ENCODE data around the gene HOXC10.

Gene HOXC10

DNA sequence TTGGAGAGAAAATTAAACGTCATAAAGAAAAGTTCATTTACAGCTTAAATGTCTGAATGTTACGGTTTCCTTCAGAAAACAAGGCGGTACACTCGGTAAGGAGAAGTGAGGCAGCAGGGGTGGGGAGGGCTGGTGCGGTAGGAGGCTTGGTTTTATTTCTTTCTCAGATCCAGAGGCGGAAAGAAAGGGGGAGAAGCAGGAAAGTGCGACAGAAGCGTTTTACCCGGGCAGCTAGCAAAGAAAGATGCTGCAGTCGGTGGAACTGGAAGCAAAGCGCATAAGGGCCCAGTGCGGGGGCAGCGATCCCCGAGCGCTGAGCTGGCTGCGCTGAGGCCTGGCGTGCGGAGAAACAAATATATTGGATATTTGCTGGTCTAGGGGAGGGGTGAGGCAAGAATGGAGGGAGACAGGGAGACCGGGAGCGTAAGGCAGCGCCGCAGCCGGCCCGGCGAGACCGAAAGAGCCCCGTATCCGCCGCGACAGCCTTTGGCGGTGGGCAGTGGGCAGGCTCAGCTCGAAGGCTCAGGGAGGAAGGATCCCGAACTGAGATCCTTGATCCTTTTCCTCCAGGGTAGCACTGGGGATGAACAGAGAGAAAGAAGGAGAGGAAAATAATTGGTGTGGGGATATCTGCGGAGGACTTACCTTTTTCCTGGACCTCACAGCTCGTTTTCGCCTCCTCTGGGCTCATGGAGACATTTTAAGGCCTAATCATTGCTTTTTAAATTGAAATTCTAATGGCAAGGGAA lies 18.4 kb upstream of the HOXC10 start:
- POLR2A ChIA-PET, result interaction anchor here (1.1 to 3.7 kb wide), 3 partner anchors 12 to 19 kb away, joined by 3 to 12 read pairs (median 3); no protein-coding TSS in a partner anchor

DNA sequence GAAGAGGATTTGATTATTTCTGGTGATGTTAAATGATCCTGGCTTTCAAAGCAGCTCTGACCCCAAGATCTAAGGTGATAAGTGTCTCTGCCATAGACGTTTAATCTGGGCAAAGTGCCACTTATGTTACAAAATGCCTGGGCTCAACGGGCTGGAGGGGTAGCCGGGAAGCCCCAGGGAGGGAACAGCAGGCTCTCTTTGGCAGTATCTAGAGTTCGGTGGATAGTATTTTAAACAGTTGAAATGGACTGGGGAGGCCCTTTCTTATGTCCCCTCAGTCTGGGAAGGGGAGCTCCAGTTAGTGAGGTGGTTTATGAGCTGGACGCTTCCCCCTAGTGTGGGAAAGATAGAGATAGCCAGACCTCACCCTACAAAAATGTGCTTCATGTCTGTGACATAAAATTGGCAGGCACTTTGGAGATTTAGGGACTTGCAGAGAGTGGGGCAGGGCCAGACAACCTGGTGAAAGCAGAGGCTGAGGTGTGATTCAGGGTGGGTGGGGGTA lies 17.5 kb upstream of the HOXC10 start:
- POLR2A ChIA-PET, result interaction anchor here (0.6 to 3.7 kb wide), 6 partner anchors 9 to 71 kb away, joined by 3 to 12 read pairs (median 4); no protein-coding TSS in a partner anchor
- no peak for TF ChIP-seq CTBP1 (IDR thresholded peaks at IDR 0.05; ENCODE audit: borderline replicate concordance)
- TF ChIP-seq BHLHE40 (IDR thresholded peaks at IDR 0.05; ENCODE audit: borderline replicate concordance), result no peak
- TF ChIP-seq ARNT (IDR thresholded peaks at IDR 0.05), result no peak
- no peak for TF ChIP-seq SP1 (IDR thresholded peaks at IDR 0.05)
- TF ChIP-seq ZNF384 (IDR thresholded peaks at IDR 0.05), result no peak
- TF ChIP-seq, protein P1, sequence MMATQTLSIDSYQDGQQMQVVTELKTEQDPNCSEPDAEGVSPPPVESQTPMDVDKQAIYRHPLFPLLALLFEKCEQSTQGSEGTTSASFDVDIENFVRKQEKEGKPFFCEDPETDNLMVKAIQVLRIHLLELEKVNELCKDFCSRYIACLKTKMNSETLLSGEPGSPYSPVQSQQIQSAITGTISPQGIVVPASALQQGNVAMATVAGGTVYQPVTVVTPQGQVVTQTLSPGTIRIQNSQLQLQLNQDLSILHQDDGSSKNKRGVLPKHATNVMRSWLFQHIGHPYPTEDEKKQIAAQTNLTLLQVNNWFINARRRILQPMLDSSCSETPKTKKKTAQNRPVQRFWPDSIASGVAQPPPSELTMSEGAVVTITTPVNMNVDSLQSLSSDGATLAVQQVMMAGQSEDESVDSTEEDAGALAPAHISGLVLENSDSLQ (IDR thresholded peaks at IDR 0.05), result no peak
- TF ChIP-seq L3MBTL2 (conservative IDR thresholded peaks at IDR 0.05), result no peak
- TF ChIP-seq FOXM1 (IDR thresholded peaks at IDR 0.05; ENCODE audit: borderline replicate concordance), result no peak
- no peak for TF ChIP-seq LEF1 (IDR thresholded peaks at IDR 0.05; ENCODE audit: borderline replicate concordance)
- TF ChIP-seq FOXK2 (IDR thresholded peaks at IDR 0.05), result no peak
- DNase-seq (ENCODE audit: extremely low spot score), result no peak
- CTCF ChIA-PET, result interaction anchor here (1.4 kb wide), 2 partner anchors 9 to 211 kb away, joined by 4 to 5 read pairs; no protein-coding TSS in a partner anchor

More for the DNA sequence above, 18.4 kb upstream of the HOXC10 start:
- CTCF ChIA-PET, result interaction anchor here (1.4 to 2.9 kb wide), 3 partner anchors 10 to 210 kb away, joined by 4 to 7 read pairs (median 5); no protein-coding TSS in a partner anchor
- DNase-seq (ENCODE audit: extremely low spot score), result no peak
- TF ChIP-seq NFRKB (IDR thresholded peaks at IDR 0.05) (no peak), L3MBTL2 (conservative IDR thresholded peaks at IDR 0.05) (no peak), TARDBP (IDR thresholded peaks at IDR 0.05) (no peak), HDGF (IDR thresholded peaks at IDR 0.05; ENCODE audit: borderline replicate concordance) (no peak), BHLHE40 (IDR thresholded peaks at IDR 0.05; ENCODE audit: borderline replicate concordance) (no peak), FOXK2 (IDR thresholded peaks at IDR 0.05) (no peak), LEF1 (IDR thresholded peaks at IDR 0.05; ENCODE audit: borderline replicate concordance) (no peak), SUZ12 (IDR thresholded peaks at IDR 0.05) (no peak), ARNT (IDR thresholded peaks at IDR 0.05) (no peak), FOXA1 (IDR thresholded peaks at IDR 0.05) (no peak), ZNF384 (IDR thresholded peaks at IDR 0.05) (no peak), CTBP1 (IDR thresholded peaks at IDR 0.05; ENCODE audit: borderline replicate concordance) (no peak), FOXM1 (IDR thresholded peaks at IDR 0.05; ENCODE audit: borderline replicate concordance) (no peak), SP1 (IDR thresholded peaks at IDR 0.05) (no peak), ELF4 (IDR thresholded peaks at IDR 0.05) (no peak)
- TF ChIP-seq, protein P1 (IDR thresholded peaks at IDR 0.05), result no peak

DNA sequence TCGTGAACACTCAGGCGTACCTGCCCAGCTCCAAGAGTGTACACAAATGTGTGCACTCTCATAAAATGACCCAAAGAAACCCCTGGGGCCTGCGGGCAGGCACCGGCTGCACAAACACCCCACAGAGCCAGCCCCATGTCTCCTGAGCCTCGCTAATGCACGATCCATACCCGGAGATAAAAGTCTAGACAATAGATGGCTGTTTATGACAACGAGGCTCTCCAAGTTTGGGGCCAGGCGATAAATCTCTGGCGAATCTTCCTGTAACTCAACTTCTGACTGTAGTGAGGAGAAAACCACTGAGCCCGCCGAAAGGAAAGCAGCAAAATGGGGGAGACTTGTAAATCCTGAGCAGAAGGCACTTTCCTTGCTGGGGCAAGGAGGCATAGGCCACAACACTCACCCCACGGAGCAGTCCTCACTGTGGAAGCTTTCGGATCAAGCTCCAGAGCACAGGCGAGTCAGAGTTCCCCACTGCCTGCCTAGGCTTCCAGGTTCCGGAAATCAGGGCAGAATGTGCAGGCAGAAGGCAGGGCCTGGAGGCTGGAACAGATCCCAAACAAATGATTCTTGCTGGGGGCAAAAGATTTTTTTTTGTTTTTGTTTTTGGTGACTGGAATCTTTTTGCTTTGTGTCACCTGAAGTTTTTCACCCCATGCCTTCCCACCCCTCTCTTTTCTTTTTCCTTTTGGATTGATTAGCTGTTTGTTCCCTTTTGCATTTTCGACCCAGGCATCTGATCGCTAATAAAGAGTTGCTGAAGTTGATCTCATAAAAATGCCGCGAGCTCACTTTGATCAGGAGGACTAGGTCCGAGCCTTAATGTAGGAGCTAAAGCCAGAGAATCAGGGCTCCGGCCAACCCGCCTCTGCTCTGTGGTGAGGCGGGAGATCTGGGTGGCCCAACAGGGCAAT lies 16.5 kb upstream of the HOXC10 start:
- ChIA-PET POLR2A (interaction anchor here (0.6 to 3.7 kb wide), 10 partner anchors 10 to 311 kb away, joined by 3 to 12 read pairs (median 4); partner anchors contain the start of genes CBX5, HOXC10 and HOXC13), CTCF (interaction anchor here (0.5 to 1.4 kb wide), 4 partner anchors 8 to 250 kb away, joined by 3 to 4 read pairs (median 4); no protein-coding TSS in a partner anchor)
- TF ChIP-seq FOXM1 (IDR thresholded peaks at IDR 0.05; ENCODE audit: borderline replicate concordance), result no peak
- TF ChIP-seq, protein P1 (IDR thresholded peaks at IDR 0.05), result peak; percentile 46; the same call in 1 of the 2 replicates
- DNase-seq (ENCODE audit: extremely low spot score), result no peak

DNA sequence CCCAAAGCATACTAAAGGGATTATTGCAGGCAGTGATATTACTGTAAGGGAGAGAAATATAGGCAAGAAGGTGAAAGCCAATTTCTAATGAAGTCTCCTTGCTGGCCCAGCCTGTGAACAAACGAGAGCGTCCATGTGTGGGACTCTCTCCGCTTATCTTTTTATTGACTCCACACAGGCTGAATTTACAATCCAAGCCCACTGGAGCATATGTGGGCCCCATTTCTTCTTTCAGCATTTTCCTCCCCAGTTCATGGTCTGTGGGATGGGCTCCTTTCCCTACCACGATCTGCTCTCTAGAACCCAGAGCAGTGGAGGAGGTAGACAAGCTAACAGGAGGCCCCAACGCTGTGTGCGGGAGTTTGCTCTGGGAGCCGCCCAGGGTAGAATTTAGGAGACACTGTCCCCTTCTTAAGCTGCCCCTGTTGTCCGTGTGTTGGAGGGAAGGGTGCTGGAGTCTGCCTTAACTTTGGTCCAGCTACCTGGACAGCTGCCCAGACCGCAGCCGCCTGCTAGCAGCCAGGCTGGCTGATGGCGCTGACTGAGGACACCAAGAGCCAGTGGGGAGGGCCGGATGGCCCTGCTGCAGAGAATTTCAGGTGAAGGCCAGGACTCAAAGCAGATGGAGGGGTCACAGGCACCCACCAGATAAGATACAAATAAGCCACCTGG lies 15.2 kb upstream of the HOXC10 start:
- POLR2A ChIA-PET, result interaction anchor here (1.3 to 3.7 kb wide), 3 partner anchors 8 to 31 kb away, joined by 3 to 12 read pairs (median 7); partner anchors contain the start of gene HOXC13
- CTCF ChIA-PET, result interaction anchor here (1.1 kb wide), 2 partner anchors 15 to 249 kb away, joined by 4 to 7 read pairs; partner anchors contain the start of gene HOXC10
- TF ChIP-seq, protein P1 (IDR thresholded peaks at IDR 0.05), result no peak
- TF ChIP-seq ZNF384 (IDR thresholded peaks at IDR 0.05) (no peak), HDGF (IDR thresholded peaks at IDR 0.05; ENCODE audit: borderline replicate concordance) (no peak), BHLHE40 (IDR thresholded peaks at IDR 0.05; ENCODE audit: borderline replicate concordance) (no peak), SUZ12 (IDR thresholded peaks at IDR 0.05) (no peak), L3MBTL2 (conservative IDR thresholded peaks at IDR 0.05) (no peak), ELF4 (IDR thresholded peaks at IDR 0.05) (no peak), ARNT (IDR thresholded peaks at IDR 0.05) (no peak), NFRKB (IDR thresholded peaks at IDR 0.05) (no peak), TARDBP (IDR thresholded peaks at IDR 0.05) (no peak), SP1 (IDR thresholded peaks at IDR 0.05) (no peak), CTBP1 (IDR thresholded peaks at IDR 0.05; ENCODE audit: borderline replicate concordance) (no peak)
- no peak for DNase-seq (ENCODE audit: extremely low spot score)

Measured in HEK293T (cell line).